ENCODE measurements around the gene SEPTIN12.
"Not testable (repeated sequence)": the region's sequence is repeated elsewhere in the genome, so short reads cannot be mapped to it uniquely, and the experiment has no call there.

DNA sequence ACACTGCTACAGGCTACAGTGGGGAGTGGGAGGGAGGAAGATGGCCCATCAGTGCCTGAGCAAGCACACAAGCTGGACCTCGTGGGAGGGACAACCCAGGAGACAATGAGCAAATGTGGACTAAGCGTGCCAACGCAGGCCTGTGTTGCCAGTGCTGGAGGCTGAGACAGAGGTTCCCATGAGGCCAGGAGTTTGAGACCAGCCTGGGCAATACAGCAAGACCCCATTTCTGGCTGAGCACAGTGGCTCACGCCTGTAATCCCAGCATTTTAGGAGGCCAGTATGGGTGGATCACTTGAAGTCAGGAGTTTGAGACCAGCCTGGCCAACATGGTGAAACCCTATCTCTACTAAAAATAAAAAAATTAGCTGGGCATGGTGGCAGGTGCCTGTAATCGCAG lies 49.8 kb downstream of the SEPTIN12 start:
- TF ChIP-seq, protein P1, sequence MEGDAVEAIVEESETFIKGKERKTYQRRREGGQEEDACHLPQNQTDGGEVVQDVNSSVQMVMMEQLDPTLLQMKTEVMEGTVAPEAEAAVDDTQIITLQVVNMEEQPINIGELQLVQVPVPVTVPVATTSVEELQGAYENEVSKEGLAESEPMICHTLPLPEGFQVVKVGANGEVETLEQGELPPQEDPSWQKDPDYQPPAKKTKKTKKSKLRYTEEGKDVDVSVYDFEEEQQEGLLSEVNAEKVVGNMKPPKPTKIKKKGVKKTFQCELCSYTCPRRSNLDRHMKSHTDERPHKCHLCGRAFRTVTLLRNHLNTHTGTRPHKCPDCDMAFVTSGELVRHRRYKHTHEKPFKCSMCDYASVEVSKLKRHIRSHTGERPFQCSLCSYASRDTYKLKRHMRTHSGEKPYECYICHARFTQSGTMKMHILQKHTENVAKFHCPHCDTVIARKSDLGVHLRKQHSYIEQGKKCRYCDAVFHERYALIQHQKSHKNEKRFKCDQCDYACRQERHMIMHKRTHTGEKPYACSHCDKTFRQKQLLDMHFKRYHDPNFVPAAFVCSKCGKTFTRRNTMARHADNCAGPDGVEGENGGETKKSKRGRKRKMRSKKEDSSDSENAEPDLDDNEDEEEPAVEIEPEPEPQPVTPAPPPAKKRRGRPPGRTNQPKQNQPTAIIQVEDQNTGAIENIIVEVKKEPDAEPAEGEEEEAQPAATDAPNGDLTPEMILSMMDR (IDR thresholded peaks at IDR 0.05) = not testable (repeated sequence)
- not testable (repeated sequence) for TF ChIP-seq POLR2A (IDR thresholded peaks at IDR 0.05)

Data from thyroid gland (tissue), 4 donors.